HG03558 (cell line): Measurements from ENCODE around the gene DUSP2.
A peak's percentile ranks its signal among the peaks of the same experiment; 100 is the strongest.

Experiments
- ATAC-seq: cut with Tn5 transposase; IDR thresholded peaks from one replicate; pipeline ENCODE4 v1.9.1; 2021; ENCODE audit warnings: moderate number of reproducible peaks; ENCODE audit not compliant: unreplicated experiment; ENCODE audit errors: extremely low read depth

The DUSP2 gene

GRCh38 chr2:96145036-96145847, at the start of gene DUSP2:
DUSP2 (minus strand) TSS chr2:96145440; CDS start chr2:96145354, 86 bp downstream.
- ATAC-seq: no peak

GRCh38 chr2:96191937-96192670, 46.9 kb upstream of the DUSP2 start:
- ATAC-seq: no peak

GRCh38 chr2:96188821-96189526, 43.7 kb upstream of the DUSP2 start:
- ATAC-seq: no peak

GRCh38 chr2:96186562-96186961, 41.3 kb upstream of the DUSP2 start:
- ATAC-seq: no peak

- no peak for ATAC-seq
Measured at GRCh38 chr2:96185516-96185915, 40.3 kb upstream of the DUSP2 start.

- no peak for ATAC-seq
Measured at GRCh38 chr2:96184989-96185388, 39.7 kb upstream of the DUSP2 start.

- no peak for ATAC-seq
Measured at GRCh38 chr2:96184188-96184587, 38.9 kb upstream of the DUSP2 start.

- ATAC-seq: no peak
Measured at GRCh38 chr2:96181529-96181928, 36.3 kb upstream of the DUSP2 start.

- ATAC-seq: no peak
Measured at GRCh38 chr2:96180521-96180920, 35.3 kb upstream of the DUSP2 start.

GRCh38 chr2:96180002-96180401, 34.8 kb upstream of the DUSP2 start:
- no peak for ATAC-seq

- no peak for ATAC-seq
Measured at GRCh38 chr2:96176661-96177060, 31.4 kb upstream of the DUSP2 start.

GRCh38 chr2:96175951-96176350, 30.7 kb upstream of the DUSP2 start:
- ATAC-seq: no peak

- no peak for ATAC-seq
Measured at GRCh38 chr2:96174251-96175144, 29.3 kb upstream of the DUSP2 start.

GRCh38 chr2:96171831-96172230, 26.6 kb upstream of the DUSP2 start:
- no peak for ATAC-seq

- ATAC-seq: no peak
Measured at GRCh38 chr2:96170626-96171025, 25.4 kb upstream of the DUSP2 start.

- no peak for ATAC-seq
Measured at GRCh38 chr2:96169868-96170507, 24.7 kb upstream of the DUSP2 start.

GRCh38 chr2:96167407-96168013, 22.3 kb upstream of the DUSP2 start:
- no peak for ATAC-seq

GRCh38 chr2:96164459-96165184, 19.4 kb upstream of the DUSP2 start:
- peak; percentile 60 for ATAC-seq
